Vagina (tissue), 2 donors: Measurements from ENCODE around the gene GTF3C1.

Source experiments
- CTCF ChIP-seq, 3 experiments: fragments of 450-650 bp in 2 of 3; fragments of 200-600 bp in 1 of 3; sonication (generic) in 1 of 3; IDR thresholded peaks; one replicate each; pipeline ENCODE4 v1.5.1; 2017 to 2019; ENCODE audit warnings: antibody characterized with exemption in 3 of 3, mild to moderate bottlenecking in 2 of 3, moderate library complexity in 2 of 3
- POLR2AphosphoS5 ChIP-seq, 2 donors: sonication (generic); formaldehyde crosslinking; IDR thresholded peaks; one replicate each; pipeline ENCODE4 v1.9.0; 2017; ENCODE audit warnings: antibody characterized with exemption in 2 of 2, mild to moderate bottlenecking in 2 of 2, low read depth in 1 of 2; ENCODE audit not compliant: insufficient read depth in 1 of 2

DNA sequence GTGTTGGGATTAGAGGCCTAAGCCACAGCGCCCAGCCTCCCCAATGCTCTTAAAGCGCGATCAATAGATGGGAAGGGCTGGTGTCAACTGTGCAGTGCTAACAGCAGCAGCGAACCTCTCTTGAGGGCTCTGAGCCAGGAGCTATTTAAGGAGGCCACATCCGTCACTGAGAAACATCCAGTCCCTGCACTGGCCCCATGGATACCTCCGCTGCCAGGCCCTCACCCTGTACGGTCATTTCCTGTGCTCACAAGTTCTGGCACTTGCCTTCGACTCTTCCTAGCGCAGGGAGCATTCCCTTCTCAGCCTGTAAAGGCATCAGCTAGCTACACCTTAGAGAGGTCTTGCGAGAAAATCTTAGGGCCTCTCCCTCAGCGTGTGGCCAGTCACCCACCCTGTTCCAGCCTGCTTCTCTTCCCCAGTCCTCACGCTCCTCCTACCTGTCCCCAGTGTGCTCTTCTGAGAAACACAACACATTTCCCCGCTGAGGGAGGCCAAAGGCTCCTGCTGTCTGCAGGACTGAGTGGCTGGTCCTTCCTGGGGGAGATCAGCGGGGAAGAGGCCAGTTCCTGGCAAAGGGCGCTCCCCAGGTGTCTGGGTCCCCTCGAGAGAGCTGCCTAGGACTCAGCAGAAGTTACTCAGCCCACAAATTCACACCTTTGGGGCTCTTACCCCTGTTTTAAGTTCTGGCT, 28.6 kb downstream of the GTF3C1 start:
- no peak for TF ChIP-seq CTCF (IDR thresholded peaks at IDR 0.05)
- peak; percentile 20 to 24 for TF ChIP-seq POLR2AphosphoS5 (IDR thresholded peaks at IDR 0.05; ENCODE audit: insufficient read depth in 1 of 2, low read depth in 1 of 2)
